ENCODE data around the gene SUPT4H1. TPM values are rescaled to one million over a fixed set of nuclear protein-coding genes. Genes with fewer than 3 reads are reported as not detected.
"Not testable (repeated sequence)": the region's sequence is repeated elsewhere in the genome, so short reads cannot be mapped to it uniquely, and the experiment has no call there.

Gene SUPT4H1
- total RNA-seq, 1 donor from 2014 or later, result 150 TPM

DNA sequence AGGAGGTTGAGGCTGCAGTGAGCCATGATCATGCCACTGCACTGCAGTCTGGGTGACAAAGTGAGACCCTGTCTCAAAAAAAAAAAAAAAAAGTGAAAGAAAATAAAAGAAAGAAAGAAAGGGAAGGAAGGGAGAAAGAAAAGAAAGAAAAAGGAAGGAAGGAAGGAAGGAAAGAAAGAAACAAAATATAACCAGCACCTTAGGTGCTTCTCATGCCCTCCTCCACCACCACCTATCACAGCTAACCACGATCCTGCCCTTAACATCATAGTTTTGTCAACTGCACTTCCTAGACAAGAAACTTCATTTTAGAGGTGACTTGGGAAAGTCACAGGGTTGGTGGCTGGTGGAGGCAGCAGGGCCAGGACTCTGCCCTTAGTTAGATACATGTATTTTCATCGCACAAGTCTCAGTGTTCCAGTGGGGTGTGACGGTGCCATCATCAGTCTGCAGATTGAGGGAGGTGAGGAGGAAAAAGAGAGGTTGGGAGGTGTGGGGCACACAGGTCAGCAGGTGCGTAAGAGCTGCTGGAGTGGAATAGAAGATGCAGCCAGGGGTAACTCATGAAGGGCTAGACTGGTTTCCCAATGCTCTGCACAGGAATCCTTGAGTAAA, 10.0 kb downstream of the SUPT4H1 start:
- Mint-ChIP-seq H3K9me3 (ENCODE audit: unreplicated experiment) (no peaks in the 10 kb centered on the region), H3K36me3 (ENCODE audit: low read depth, unreplicated experiment) (peaks cover 18% of the 10 kb centered on the region), H3K27ac (ENCODE audit: unreplicated experiment) (no peak overlapping the region), H3K27me3 (ENCODE audit: unreplicated experiment) (no peaks in the 10 kb centered on the region), H3K4me3 (ENCODE audit: unreplicated experiment) (no peak overlapping the region), H3K4me1 (ENCODE audit: unreplicated experiment) (peaks cover 44% of the 10 kb centered on the region)
- TF ChIP-seq, protein P1, sequence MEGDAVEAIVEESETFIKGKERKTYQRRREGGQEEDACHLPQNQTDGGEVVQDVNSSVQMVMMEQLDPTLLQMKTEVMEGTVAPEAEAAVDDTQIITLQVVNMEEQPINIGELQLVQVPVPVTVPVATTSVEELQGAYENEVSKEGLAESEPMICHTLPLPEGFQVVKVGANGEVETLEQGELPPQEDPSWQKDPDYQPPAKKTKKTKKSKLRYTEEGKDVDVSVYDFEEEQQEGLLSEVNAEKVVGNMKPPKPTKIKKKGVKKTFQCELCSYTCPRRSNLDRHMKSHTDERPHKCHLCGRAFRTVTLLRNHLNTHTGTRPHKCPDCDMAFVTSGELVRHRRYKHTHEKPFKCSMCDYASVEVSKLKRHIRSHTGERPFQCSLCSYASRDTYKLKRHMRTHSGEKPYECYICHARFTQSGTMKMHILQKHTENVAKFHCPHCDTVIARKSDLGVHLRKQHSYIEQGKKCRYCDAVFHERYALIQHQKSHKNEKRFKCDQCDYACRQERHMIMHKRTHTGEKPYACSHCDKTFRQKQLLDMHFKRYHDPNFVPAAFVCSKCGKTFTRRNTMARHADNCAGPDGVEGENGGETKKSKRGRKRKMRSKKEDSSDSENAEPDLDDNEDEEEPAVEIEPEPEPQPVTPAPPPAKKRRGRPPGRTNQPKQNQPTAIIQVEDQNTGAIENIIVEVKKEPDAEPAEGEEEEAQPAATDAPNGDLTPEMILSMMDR (IDR thresholded peaks at IDR 0.05; ENCODE audit: unreplicated experiment), result no peak
- no peak for DNase-seq (ENCODE audit: low spot score)

DNA sequence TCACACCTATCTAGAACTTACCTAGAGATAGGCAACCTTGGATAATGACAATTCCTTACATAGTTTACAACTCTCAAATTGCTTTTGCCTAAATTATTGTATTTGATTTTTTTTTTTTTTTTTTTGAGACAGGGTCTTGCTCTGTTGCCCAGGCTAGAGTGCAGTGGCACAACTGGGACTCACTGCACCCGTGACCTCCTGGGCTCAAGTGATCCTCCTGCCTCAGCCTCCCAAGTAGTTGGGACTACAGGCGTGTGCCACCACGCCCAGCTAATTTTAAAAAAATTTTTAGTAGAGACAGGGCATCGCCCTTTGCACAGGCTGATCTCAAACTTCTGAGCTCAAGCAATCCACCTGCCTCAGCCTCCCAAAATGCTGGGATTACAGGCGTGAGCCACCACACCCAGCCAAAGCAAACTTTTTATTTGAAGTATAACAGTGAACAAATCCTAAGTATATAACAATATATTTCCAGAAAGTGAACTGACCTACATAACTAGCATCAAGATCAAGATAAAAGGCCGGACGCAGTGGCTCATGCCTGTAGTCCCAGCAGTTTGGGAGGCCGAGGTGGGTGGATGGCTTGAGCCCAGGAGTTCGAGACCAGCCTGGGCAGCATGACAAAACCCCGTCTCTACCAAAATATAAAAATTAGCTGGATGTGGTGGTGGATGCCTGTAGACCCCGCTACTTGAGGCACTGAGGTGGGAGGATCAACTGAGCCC, 10.7 kb downstream of the SUPT4H1 start:
- H3K4me1 Mint-ChIP-seq (ENCODE audit: unreplicated experiment), result peaks cover 47% of the 10 kb centered on the region

DNA sequence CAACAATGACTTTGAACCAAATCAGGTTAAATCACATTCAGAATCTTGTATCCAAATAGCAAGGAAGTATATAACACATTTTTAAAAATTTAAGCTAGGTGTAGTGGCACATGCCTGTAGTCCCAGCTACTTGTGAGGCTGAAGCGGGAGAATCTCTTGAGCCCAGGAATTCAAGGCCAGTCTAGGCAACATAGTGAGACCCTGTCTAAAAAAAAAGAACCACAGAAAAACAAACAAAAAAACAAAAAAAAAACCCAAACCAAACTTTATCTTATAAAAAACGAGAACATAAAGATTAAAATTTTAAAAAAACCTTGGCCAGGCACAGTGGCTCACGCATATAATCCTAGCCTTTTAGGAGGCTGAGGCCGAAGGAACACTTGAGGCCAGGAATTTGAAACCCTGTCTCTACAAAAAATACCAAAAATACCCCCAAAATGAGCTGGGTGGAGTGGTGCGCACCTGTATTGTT, 11.6 kb downstream of the SUPT4H1 start:
- Mint-ChIP-seq H3K27ac (ENCODE audit: unreplicated experiment) (no peak overlapping the region), H3K36me3 (ENCODE audit: low read depth, unreplicated experiment) (peaks cover 12% of the 10 kb centered on the region), H3K27me3 (ENCODE audit: unreplicated experiment) (peaks cover 6% of the 10 kb centered on the region), H3K9me3 (ENCODE audit: unreplicated experiment) (no peaks in the 10 kb centered on the region), H3K4me1 (ENCODE audit: unreplicated experiment) (peaks cover 53% of the 10 kb centered on the region), H3K4me3 (ENCODE audit: unreplicated experiment) (no peak overlapping the region)
- TF ChIP-seq, protein P1 (IDR thresholded peaks at IDR 0.05; ENCODE audit: unreplicated experiment), result no peak
- DNase-seq (ENCODE audit: low spot score), result no peak

More for the DNA sequence above, 10.7 kb downstream of the SUPT4H1 start:
- H3K36me3 Mint-ChIP-seq (ENCODE audit: low read depth, unreplicated experiment), result peaks cover 14% of the 10 kb centered on the region
- not testable (repeated sequence) for H3K27ac Mint-ChIP-seq (ENCODE audit: unreplicated experiment); H3K27me3 Mint-ChIP-seq (ENCODE audit: unreplicated experiment); DNase-seq (ENCODE audit: low spot score); H3K9me3 Mint-ChIP-seq (ENCODE audit: unreplicated experiment); H3K4me3 Mint-ChIP-seq (ENCODE audit: unreplicated experiment)

DNA sequence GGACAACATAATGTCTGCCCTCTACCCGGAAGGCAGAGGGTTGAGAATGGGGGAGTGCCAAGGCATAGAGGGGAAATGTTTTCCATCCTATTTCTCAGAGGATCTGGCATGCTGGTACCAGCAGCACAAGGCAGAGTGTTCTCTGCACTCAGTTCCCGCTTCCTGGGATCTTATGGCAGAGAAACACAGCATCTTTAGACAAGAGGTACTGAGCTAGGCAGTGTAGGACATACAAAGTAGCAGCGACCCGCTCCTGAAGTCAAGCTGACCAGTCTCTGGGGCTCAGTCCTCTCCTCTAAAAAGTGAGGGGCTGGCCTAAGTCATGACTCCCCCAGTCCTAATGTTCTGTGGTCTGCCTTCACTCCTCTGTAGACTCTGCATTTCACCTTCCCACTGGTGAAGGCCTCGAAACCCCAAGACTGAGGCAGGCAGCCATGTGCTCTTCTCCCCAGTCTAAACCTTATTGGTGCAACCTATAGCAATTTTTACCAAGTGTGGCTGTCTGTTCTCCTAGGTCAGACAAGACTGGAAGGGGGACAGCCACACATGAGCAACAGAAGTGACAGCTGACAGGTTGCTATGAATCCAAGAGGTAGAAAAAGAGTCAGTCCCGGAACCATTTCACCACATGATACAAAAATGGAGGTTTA, 12.1 kb downstream of the SUPT4H1 start:
- Mint-ChIP-seq H3K27ac (ENCODE audit: unreplicated experiment) (peak overlapping the region; percentile 36), H3K36me3 (ENCODE audit: low read depth, unreplicated experiment) (peaks cover 7% of the 10 kb centered on the region)
- DNase-seq (ENCODE audit: low spot score), result no peak

More for the DNA sequence above, 12.1 kb downstream of the SUPT4H1 start:
- peaks cover 52% of the 10 kb centered on the region for H3K4me1 Mint-ChIP-seq (ENCODE audit: unreplicated experiment)
- H3K27me3 Mint-ChIP-seq (ENCODE audit: unreplicated experiment), result peaks cover 6% of the 10 kb centered on the region
- no peak overlapping the region for H3K4me3 Mint-ChIP-seq (ENCODE audit: unreplicated experiment)
- H3K9me3 Mint-ChIP-seq (ENCODE audit: unreplicated experiment), result no peaks in the 10 kb centered on the region
- TF ChIP-seq, protein P1 (IDR thresholded peaks at IDR 0.05; ENCODE audit: unreplicated experiment), result no peak
